ENCODE measurements around the gene LRRC4. TPM values are rescaled to one million over a fixed set of nuclear protein-coding genes. Genes with fewer than 3 reads are reported as not detected.

LRRC4 gene
- total RNA-seq, 1 donor from 2014 or later, result 2.2 TPM

GRCh38 chr7:128068785-128069184 lies 37.5 kb upstream of the LRRC4 start:
- Mint-ChIP-seq H3K4me1 (peaks cover 16% of the 10 kb centered on the region), H3K27me3 (no peaks in the 10 kb centered on the region), H3K27ac (no peak overlapping the region), H3K9me3 (no peaks in the 10 kb centered on the region), H3K36me3 (ENCODE audit: low read depth) (no peaks in the 10 kb centered on the region), H3K4me3 (no peak overlapping the region)
- intact Hi-C loops (cut with micrococcal nuclease), result no loop called here
- no peak for DNase-seq

- Mint-ChIP-seq H3K4me3 (no peak overlapping the region), H3K27me3 (no peaks in the 10 kb centered on the region), H3K36me3 (ENCODE audit: low read depth) (no peaks in the 10 kb centered on the region), H3K9me3 (no peaks in the 10 kb centered on the region), H3K4me1 (peaks cover 16% of the 10 kb centered on the region), H3K27ac (no peak overlapping the region)
- DNase-seq, result no peak
- intact Hi-C loops (cut with micrococcal nuclease), result no loop called here
Observed at GRCh38 chr7:128067983-128068382, 36.7 kb upstream of the LRRC4 start.

GRCh38 chr7:128066858-128067257 lies 35.6 kb upstream of the LRRC4 start:
- H3K4me1 Mint-ChIP-seq, result peaks cover 16% of the 10 kb centered on the region
- H3K27ac Mint-ChIP-seq, result no peak overlapping the region
- peaks cover 3% of the 10 kb centered on the region for H3K36me3 Mint-ChIP-seq (ENCODE audit: low read depth)
- H3K27me3 Mint-ChIP-seq, result no peaks in the 10 kb centered on the region
- no peak overlapping the region for H3K4me3 Mint-ChIP-seq
- no peak for DNase-seq
- H3K9me3 Mint-ChIP-seq, result no peaks in the 10 kb centered on the region
- intact Hi-C loops (cut with micrococcal nuclease), result no loop called here

GRCh38 chr7:128066395-128066794 lies 35.2 kb upstream of the LRRC4 start:
- Mint-ChIP-seq H3K27me3 (no peaks in the 10 kb centered on the region), H3K4me3 (no peak overlapping the region), H3K36me3 (ENCODE audit: low read depth) (peaks cover 3% of the 10 kb centered on the region), H3K9me3 (no peaks in the 10 kb centered on the region), H3K4me1 (peaks cover 14% of the 10 kb centered on the region), H3K27ac (no peak overlapping the region)
- DNase-seq, result no peak
- intact Hi-C loops (cut with micrococcal nuclease), result no loop called here

GRCh38 chr7:128065872-128066271 lies 34.6 kb upstream of the LRRC4 start:
- intact Hi-C loops (cut with micrococcal nuclease), result no loop called here
- Mint-ChIP-seq H3K27ac (no peak overlapping the region), H3K36me3 (ENCODE audit: low read depth) (peaks cover 3% of the 10 kb centered on the region), H3K4me1 (peaks cover 10% of the 10 kb centered on the region), H3K4me3 (no peak overlapping the region), H3K9me3 (no peaks in the 10 kb centered on the region), H3K27me3 (no peaks in the 10 kb centered on the region)
- DNase-seq, result no peak

- no peak overlapping the region for H3K4me3 Mint-ChIP-seq
- H3K27me3 Mint-ChIP-seq, result no peaks in the 10 kb centered on the region
- intact Hi-C loops (cut with micrococcal nuclease), result no loop called here
- H3K27ac Mint-ChIP-seq, result no peak overlapping the region
- no peaks in the 10 kb centered on the region for H3K9me3 Mint-ChIP-seq
- no peak for DNase-seq
- H3K36me3 Mint-ChIP-seq (ENCODE audit: low read depth), result peaks cover 6% of the 10 kb centered on the region
- peaks cover 23% of the 10 kb centered on the region for H3K4me1 Mint-ChIP-seq
Observed at GRCh38 chr7:128063088-128063487, 31.9 kb upstream of the LRRC4 start.

GRCh38 chr7:128060018-128060417 lies 28.8 kb upstream of the LRRC4 start:
- Mint-ChIP-seq H3K4me1 (peaks cover 28% of the 10 kb centered on the region), H3K27ac (no peak overlapping the region), H3K4me3 (no peak overlapping the region)

GRCh38 chr7:128059143-128059988 lies 28.1 kb upstream of the LRRC4 start:
- Mint-ChIP-seq H3K27ac (peak overlapping the region; percentile 36), H3K4me3 (peak overlapping the region; percentile 23), H3K4me1 (peaks cover 28% of the 10 kb centered on the region), H3K36me3 (ENCODE audit: low read depth) (peaks cover 8% of the 10 kb centered on the region), H3K9me3 (no peaks in the 10 kb centered on the region), H3K27me3 (no peaks in the 10 kb centered on the region)
- intact Hi-C loops (cut with micrococcal nuclease), result no loop called here
- DNase-seq, result peak; percentile 77

More at GRCh38 chr7:128060018-128060417, 28.8 kb upstream of the LRRC4 start:
- DNase-seq, result no peak
- intact Hi-C loops (cut with micrococcal nuclease), result no loop called here
- H3K9me3 Mint-ChIP-seq, result no peaks in the 10 kb centered on the region
- H3K27me3 Mint-ChIP-seq, result no peaks in the 10 kb centered on the region
- H3K36me3 Mint-ChIP-seq (ENCODE audit: low read depth), result peaks cover 8% of the 10 kb centered on the region

GRCh38 chr7:128057909-128058308 lies 26.7 kb upstream of the LRRC4 start:
- H3K36me3 Mint-ChIP-seq (ENCODE audit: low read depth), result peaks cover 8% of the 10 kb centered on the region
- intact Hi-C loops (cut with micrococcal nuclease), result no loop called here
- no peak overlapping the region for H3K27ac Mint-ChIP-seq
- H3K4me3 Mint-ChIP-seq, result no peak overlapping the region
- no peaks in the 10 kb centered on the region for H3K27me3 Mint-ChIP-seq
- peaks cover 28% of the 10 kb centered on the region for H3K4me1 Mint-ChIP-seq
- no peak for DNase-seq
- no peaks in the 10 kb centered on the region for H3K9me3 Mint-ChIP-seq

- Mint-ChIP-seq H3K27ac (no peak overlapping the region), H3K36me3 (ENCODE audit: low read depth) (peaks cover 6% of the 10 kb centered on the region), H3K9me3 (no peaks in the 10 kb centered on the region), H3K27me3 (no peaks in the 10 kb centered on the region), H3K4me3 (no peak overlapping the region), H3K4me1 (peaks cover 31% of the 10 kb centered on the region)
- intact Hi-C loops (cut with micrococcal nuclease), result no loop called here
- DNase-seq, result no peak
Observed at GRCh38 chr7:128056901-128057300, 25.7 kb upstream of the LRRC4 start.

GRCh38 chr7:128055637-128056036 lies 24.4 kb upstream of the LRRC4 start:
- Mint-ChIP-seq H3K4me1 (peaks cover 31% of the 10 kb centered on the region), H3K4me3 (no peak overlapping the region), H3K36me3 (ENCODE audit: low read depth) (peaks cover 6% of the 10 kb centered on the region), H3K9me3 (no peaks in the 10 kb centered on the region), H3K27ac (no peak overlapping the region), H3K27me3 (no peaks in the 10 kb centered on the region)
- DNase-seq, result no peak
- intact Hi-C loops (cut with micrococcal nuclease), result no loop called here

GRCh38 chr7:128054511-128054910 lies 23.3 kb upstream of the LRRC4 start:
- DNase-seq, result no peak
- no peak overlapping the region for H3K27ac Mint-ChIP-seq
- H3K27me3 Mint-ChIP-seq, result no peaks in the 10 kb centered on the region
- intact Hi-C loops (cut with micrococcal nuclease), result no loop called here
- H3K36me3 Mint-ChIP-seq (ENCODE audit: low read depth), result peaks cover 8% of the 10 kb centered on the region
- H3K4me3 Mint-ChIP-seq, result no peak overlapping the region
- no peaks in the 10 kb centered on the region for H3K9me3 Mint-ChIP-seq
- peaks cover 23% of the 10 kb centered on the region for H3K4me1 Mint-ChIP-seq

- Mint-ChIP-seq H3K4me1 (peaks cover 23% of the 10 kb centered on the region), H3K4me3 (no peak overlapping the region)
- DNase-seq, result no peak
Observed at GRCh38 chr7:128053991-128054390, 22.8 kb upstream of the LRRC4 start.

GRCh38 chr7:128053023-128053422 lies 21.8 kb upstream of the LRRC4 start:
- intact Hi-C loops (cut with micrococcal nuclease), result no loop called here
- DNase-seq, result no peak
- Mint-ChIP-seq H3K36me3 (ENCODE audit: low read depth) (peaks cover 7% of the 10 kb centered on the region), H3K4me1 (peaks cover 18% of the 10 kb centered on the region), H3K4me3 (no peak overlapping the region), H3K9me3 (no peaks in the 10 kb centered on the region), H3K27ac (no peak overlapping the region), H3K27me3 (no peaks in the 10 kb centered on the region)

More at GRCh38 chr7:128053991-128054390, 22.8 kb upstream of the LRRC4 start:
- H3K36me3 Mint-ChIP-seq (ENCODE audit: low read depth), result peaks cover 9% of the 10 kb centered on the region
- H3K27me3 Mint-ChIP-seq, result no peaks in the 10 kb centered on the region
- no peaks in the 10 kb centered on the region for H3K9me3 Mint-ChIP-seq
- no peak overlapping the region for H3K27ac Mint-ChIP-seq
- intact Hi-C loops (cut with micrococcal nuclease), result no loop called here

- Mint-ChIP-seq H3K9me3 (no peaks in the 10 kb centered on the region), H3K27me3 (no peaks in the 10 kb centered on the region), H3K27ac (no peak overlapping the region), H3K4me1 (peaks cover 15% of the 10 kb centered on the region), H3K36me3 (ENCODE audit: low read depth) (peaks cover 5% of the 10 kb centered on the region), H3K4me3 (no peak overlapping the region)
- DNase-seq, result no peak
- intact Hi-C loops (cut with micrococcal nuclease), result no loop called here
Observed at GRCh38 chr7:128052404-128052803, 21.2 kb upstream of the LRRC4 start.
